Astrocyte (in vitro differentiated cells and primary cell): ENCODE measurements around the gene GMEB2. TPM values are rescaled to one million over a fixed set of nuclear protein-coding genes. Genes with fewer than 3 reads are reported as not detected.

Experiments used
- DNase-seq: peaks from one replicate; pipeline ENCODE4 v3.0.0-alpha.2; 2010; ENCODE audit warnings: low read depth
- FAIRE-seq: peaks from 2 replicates; lab custom pipeline; 2011; peaks lifted over from hg19 to GRCh38; lab: Jason Lieb, UNC
- H2AFZ ChIP-seq: 2 replicates; pipeline ENCODE4 v1.6.0; 2012; ENCODE audit warnings: low read depth, low read length, inconsistent platforms
- H3K27ac ChIP-seq: 2 replicates; pipeline ENCODE4 v1.5.1; 2011; ENCODE audit warnings: low read depth, low read length, inconsistent platforms
- H3K27me3 ChIP-seq: 2 replicates; pipeline ENCODE4 v1.6.0; 2011; ENCODE audit warnings: low read length, inconsistent platforms; ENCODE audit not compliant: insufficient read depth
- H3K36me3 ChIP-seq: 2 replicates; pipeline ENCODE4 v1.5.1; 2011; ENCODE audit warnings: low read length, inconsistent platforms; ENCODE audit not compliant: insufficient read depth
- H3K4me1 ChIP-seq: 2 replicates; pipeline ENCODE4 v1.5.1; 2011; ENCODE audit warnings: low read length, inconsistent platforms; ENCODE audit not compliant: insufficient read depth
- H3K4me2 ChIP-seq: 2 replicates; pipeline ENCODE4 v1.6.0; 2012; ENCODE audit warnings: low read length, inconsistent platforms
- H3K4me3 ChIP-seq: 2 replicates; pipeline ENCODE4 v1.5.1; 2011; ENCODE audit warnings: low read depth, mild to moderate bottlenecking, low read length, inconsistent platforms; ENCODE audit not compliant: insufficient read depth
- H3K79me2 ChIP-seq: 2 replicates; pipeline ENCODE4 v1.6.0; 2012; ENCODE audit warnings: mild to moderate bottlenecking, low read length, inconsistent platforms; ENCODE audit not compliant: insufficient read depth
- H3K9ac ChIP-seq: 2 replicates; pipeline ENCODE4 v1.6.0; 2012; ENCODE audit warnings: mild to moderate bottlenecking, low read length, inconsistent platforms
- H3K9me3 ChIP-seq: 2 replicates; pipeline ENCODE4 v1.5.1; 2012; ENCODE audit warnings: low read depth, mild to moderate bottlenecking, low read length, inconsistent platforms; ENCODE audit not compliant: insufficient read depth
- H4K20me1 ChIP-seq: 2 replicates; pipeline ENCODE4 v1.6.0; 2012; ENCODE audit warnings: low read length, inconsistent platforms; ENCODE audit not compliant: insufficient read depth
- H3K27ac Mint-ChIP-seq: one replicate; pipeline ENCODE4 v1.8.0; 2021; ENCODE audit warnings: mild to moderate bottlenecking, mixed read lengths; ENCODE audit not compliant: unreplicated experiment
- H3K27me3 Mint-ChIP-seq: one replicate; pipeline ENCODE4 v1.8.0; 2021; ENCODE audit warnings: low read depth, mixed read lengths; ENCODE audit not compliant: unreplicated experiment
- H3K36me3 Mint-ChIP-seq: one replicate; pipeline ENCODE4 v1.8.0; 2021; ENCODE audit warnings: low read depth, mixed read lengths; ENCODE audit not compliant: unreplicated experiment
- H3K4me1 Mint-ChIP-seq: one replicate; pipeline ENCODE4 v1.8.0; 2021; ENCODE audit warnings: low read depth, mixed read lengths; ENCODE audit not compliant: unreplicated experiment
- H3K4me3 Mint-ChIP-seq: one replicate; pipeline ENCODE4 v1.8.0; 2021; ENCODE audit warnings: mild to moderate bottlenecking, moderate library complexity, mixed read lengths; ENCODE audit not compliant: unreplicated experiment
- H3K9me3 Mint-ChIP-seq: one replicate; pipeline ENCODE4 v1.8.0; 2021; ENCODE audit warnings: mild to moderate bottlenecking, mixed read lengths; ENCODE audit not compliant: unreplicated experiment
- CTCF ChIP-seq: IDR thresholded peaks from 2 replicates; pipeline ENCODE4 v1.5.1; 2011; ENCODE audit warnings: low read depth, mild to moderate bottlenecking, inconsistent platforms, low read length, moderate library complexity; ENCODE audit not compliant: insufficient read depth
- EZH2 ChIP-seq: IDR thresholded peaks from 2 replicates; pipeline ENCODE4 v1.6.1; 2012; ENCODE audit warnings: mild to moderate bottlenecking, low read length, inconsistent platforms; ENCODE audit not compliant: insufficient read depth
- total RNA-seq: library from RNA; stranded (reverse); gene quantifications from 2 replicates; pipeline ENCODE4 v1.2.1, GENCODE V29; 2021

The GMEB2 gene
- total RNA-seq, 1 donor from 2014 or later: 11.7 TPM

GRCh38 chr20:63570281-63571086, 56.4 kb downstream of the GMEB2 start:
- DNase-seq (no peak), FAIRE-seq (no peak)
- Histone ChIP-seq H2AFZ (no peak overlapping the region), H3K9me3 (no peaks in the 10 kb centered on the region), H3K9ac (no peak overlapping the region), H3K4me1 (peaks cover 20% of the 10 kb centered on the region), H3K27me3 (no peaks in the 10 kb centered on the region), H3K4me3 (no peak overlapping the region), H3K79me2 (peaks cover 7% of the 10 kb centered on the region), H3K27ac (no peak overlapping the region), H3K36me3 (no peaks in the 10 kb centered on the region), H3K4me2 (no peak overlapping the region), H4K20me1 (peaks cover 23% of the 10 kb centered on the region)
- TF ChIP-seq EZH2: no peak
- H3K36me3 Mint-ChIP-seq: no peaks in the 10 kb centered on the region
- H3K4me1 Mint-ChIP-seq: no peaks in the 10 kb centered on the region
- H3K4me3 Mint-ChIP-seq: no peak overlapping the region
- no peak overlapping the region for H3K27ac Mint-ChIP-seq
- H3K27me3 Mint-ChIP-seq: no peaks in the 10 kb centered on the region
- H3K9me3 Mint-ChIP-seq: no peaks in the 10 kb centered on the region

- Mint-ChIP-seq H3K27ac (no peak overlapping the region), H3K4me3 (no peak overlapping the region), H3K4me1 (no peaks in the 10 kb centered on the region), H3K9me3 (no peaks in the 10 kb centered on the region), H3K36me3 (no peaks in the 10 kb centered on the region), H3K27me3 (no peaks in the 10 kb centered on the region)
- Histone ChIP-seq H3K36me3 (no peaks in the 10 kb centered on the region), H3K4me3 (no peak overlapping the region), H3K9me3 (no peaks in the 10 kb centered on the region), H3K27ac (no peak overlapping the region), H3K79me2 (peaks cover 7% of the 10 kb centered on the region), H4K20me1 (peaks cover 23% of the 10 kb centered on the region), H3K27me3 (no peaks in the 10 kb centered on the region), H3K4me1 (peaks cover 8% of the 10 kb centered on the region), H2AFZ (no peak overlapping the region), H3K9ac (no peak overlapping the region), H3K4me2 (no peak overlapping the region)
- DNase-seq (no peak), FAIRE-seq (no peak)
- TF ChIP-seq CTCF (no peak), EZH2 (no peak)
Measured at GRCh38 chr20:63568986-63569949, 57.6 kb downstream of the GMEB2 start.

- Histone ChIP-seq H3K36me3 (no peaks in the 10 kb centered on the region), H2AFZ (no peak overlapping the region), H4K20me1 (peaks cover 20% of the 10 kb centered on the region), H3K9ac (no peak overlapping the region), H3K27ac (no peak overlapping the region), H3K4me2 (no peak overlapping the region), H3K27me3 (no peaks in the 10 kb centered on the region), H3K9me3 (no peaks in the 10 kb centered on the region), H3K4me1 (peaks cover 4% of the 10 kb centered on the region), H3K4me3 (no peak overlapping the region), H3K79me2 (peaks cover 4% of the 10 kb centered on the region)
- Mint-ChIP-seq H3K27ac (no peak overlapping the region), H3K9me3 (no peaks in the 10 kb centered on the region), H3K36me3 (no peaks in the 10 kb centered on the region), H3K4me3 (no peak overlapping the region), H3K4me1 (no peaks in the 10 kb centered on the region), H3K27me3 (no peaks in the 10 kb centered on the region)
- FAIRE-seq: no peak
- DNase-seq: no peak
- TF ChIP-seq EZH2 (no peak), CTCF (no peak)
Measured at GRCh38 chr20:63568170-63568981, 58.5 kb downstream of the GMEB2 start.
